Fibroblast of lung (primary cell): ENCODE data around the gene AQP2. TPM values are rescaled to one million over a fixed set of nuclear protein-coding genes. Genes with fewer than 3 reads are reported as not detected.
A peak's percentile ranks its signal among the peaks of the same experiment; 100 is the strongest.

Source experiments
- DNase-seq, 2 donors: peaks; one replicate each; pipeline versions ENCODE4 v3.0.0 to v3.0.0-alpha.2; 2010; ENCODE audit warnings: low read depth in 2 of 2
- H2AFZ ChIP-seq: 2 replicates; pipeline ENCODE4 v1.5.1; 2012; ENCODE audit warnings: low read length, control low read depth, inconsistent platforms
- H3K27ac ChIP-seq: 2 replicates; pipeline ENCODE4 v1.5.1; 2011; ENCODE audit warnings: low read length, control low read depth; ENCODE audit not compliant: insufficient read depth
- H3K27me3 ChIP-seq: 2 replicates; pipeline ENCODE4 v1.5.1; 2011; ENCODE audit warnings: mild to moderate bottlenecking, low read length; ENCODE audit not compliant: control insufficient read depth, insufficient read depth
- H3K36me3 ChIP-seq: 2 replicates; pipeline ENCODE4 v1.5.1; 2011; ENCODE audit warnings: low read length; ENCODE audit not compliant: control insufficient read depth, insufficient read depth
- H3K4me1 ChIP-seq: 2 replicates; pipeline ENCODE4 v1.5.1; 2011; ENCODE audit warnings: low read length; ENCODE audit not compliant: control insufficient read depth, insufficient read depth; ENCODE audit errors: extremely low read depth
- H3K4me2 ChIP-seq: 2 replicates; pipeline ENCODE4 v1.5.1; 2011; ENCODE audit warnings: low read length, control low read depth; ENCODE audit not compliant: insufficient read depth; ENCODE audit errors: extremely low read depth
- H3K4me3 ChIP-seq, 4 experiments: fragments of 200-600 bp in 1 of 4; sonication (generic) in 1 of 4; replicated peaks in 1 of 4; 2 replicates each; pipeline ENCODE4 v1.5.1; 2011 to 2016; ENCODE audit warnings: low read length in 4 of 4, low read depth in 3 of 4, mild to moderate bottlenecking in 3 of 4, control low read depth in 2 of 4, inconsistent platforms in 1 of 4, mixed read lengths in 1 of 4; ENCODE audit not compliant: insufficient read depth in 1 of 4; ENCODE audit errors: control extremely low read depth in 1 of 4
- H3K79me2 ChIP-seq: 2 replicates; pipeline ENCODE4 v1.5.1; 2012; ENCODE audit warnings: mild to moderate bottlenecking, low read length, inconsistent platforms; ENCODE audit not compliant: control insufficient read depth, insufficient read depth
- H3K9ac ChIP-seq: 2 replicates; pipeline ENCODE4 v1.5.1; 2011; ENCODE audit warnings: mild to moderate bottlenecking, low read length, control low read depth; ENCODE audit not compliant: insufficient read depth
- H3K9me3 ChIP-seq: 2 replicates; pipeline ENCODE4 v1.5.1; 2012; ENCODE audit warnings: low read depth, low read length; ENCODE audit not compliant: control insufficient read depth, insufficient read depth
- H4K20me1 ChIP-seq: 2 replicates; pipeline ENCODE4 v1.5.1; 2011; ENCODE audit warnings: low read length; ENCODE audit not compliant: control insufficient read depth, insufficient read depth; ENCODE audit errors: extremely low read depth
- EZH2 ChIP-seq: IDR thresholded peaks from 2 replicates; pipeline ENCODE4 v1.5.1; 2012; ENCODE audit warnings: low read length, control low read depth, mild to moderate bottlenecking; ENCODE audit errors: missing control alignments
- polyA plus RNA-seq, 2 donors: library from polyadenylated mRNA; depleted of rRNA in 1 of 2; stranded (reverse) in 1 of 2; unstranded in 1 of 2; fragments of >200 nt; gene quantifications; 2 replicates each; pipeline ENCODE4 v1.2.1, GENCODE V29; 2011 to 2012; ENCODE audit warnings: missing spikeins in 1 of 2
- total RNA-seq: library from RNA; depleted of rRNA; stranded (reverse); fragments of >200 nt; gene quantifications from 2 replicates; pipeline ENCODE4 v1.2.1, GENCODE V29; 2014
- TF ChIP-seq, protein P1 (sequence below), 2 donors: IDR thresholded peaks in 1 of 2; conservative IDR thresholded peaks in 1 of 2; 1 replicate in 1 of 2; 2 replicates in 1 of 2; pipeline ENCODE4 v1.5.1; 2011 to 2012; ENCODE audit warnings: low read length in 2 of 2, control low read depth in 1 of 2, inconsistent platforms in 1 of 2, low read depth in 1 of 2, mild to moderate bottlenecking in 1 of 2

Gene AQP2
- total and polyA plus RNA-seq, 2 donors (not counting 1 experiment from before 2014, with no cell fraction given), result not detected

GRCh38 chr12:49972641-49973360 is 22.3 kb downstream of the AQP2 start, which contains the start of gene AQP6:
AQP6 (plus strand) TSS chr12:49972947; CDS start chr12:49973174, 227 bp downstream.
- Histone ChIP-seq H3K36me3 (no peaks in the 10 kb centered on the region), H3K4me3 (no peak within 1 kb of the TSS), H3K9me3 (no peaks in the 10 kb centered on the region), H3K79me2 (no peaks in the 10 kb centered on the region), H2AFZ (no peak within 1 kb of the TSS), H3K27ac (no peak within 1 kb of the TSS), H3K27me3 (peaks cover 33% of the 10 kb centered on the region), H3K9ac (no peak within 1 kb of the TSS), H4K20me1 (no peaks in the 10 kb centered on the region), H3K4me2 (no peak within 1 kb of the TSS), H3K4me1 (no peaks in the 10 kb centered on the region)
- TF ChIP-seq, protein P1, sequence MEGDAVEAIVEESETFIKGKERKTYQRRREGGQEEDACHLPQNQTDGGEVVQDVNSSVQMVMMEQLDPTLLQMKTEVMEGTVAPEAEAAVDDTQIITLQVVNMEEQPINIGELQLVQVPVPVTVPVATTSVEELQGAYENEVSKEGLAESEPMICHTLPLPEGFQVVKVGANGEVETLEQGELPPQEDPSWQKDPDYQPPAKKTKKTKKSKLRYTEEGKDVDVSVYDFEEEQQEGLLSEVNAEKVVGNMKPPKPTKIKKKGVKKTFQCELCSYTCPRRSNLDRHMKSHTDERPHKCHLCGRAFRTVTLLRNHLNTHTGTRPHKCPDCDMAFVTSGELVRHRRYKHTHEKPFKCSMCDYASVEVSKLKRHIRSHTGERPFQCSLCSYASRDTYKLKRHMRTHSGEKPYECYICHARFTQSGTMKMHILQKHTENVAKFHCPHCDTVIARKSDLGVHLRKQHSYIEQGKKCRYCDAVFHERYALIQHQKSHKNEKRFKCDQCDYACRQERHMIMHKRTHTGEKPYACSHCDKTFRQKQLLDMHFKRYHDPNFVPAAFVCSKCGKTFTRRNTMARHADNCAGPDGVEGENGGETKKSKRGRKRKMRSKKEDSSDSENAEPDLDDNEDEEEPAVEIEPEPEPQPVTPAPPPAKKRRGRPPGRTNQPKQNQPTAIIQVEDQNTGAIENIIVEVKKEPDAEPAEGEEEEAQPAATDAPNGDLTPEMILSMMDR (conservative IDR thresholded peaks at IDR 0.05 in 1 of 2, IDR thresholded peaks at IDR 0.05 in 1 of 2; ENCODE audit: low read depth in 1 of 2, low read length in 2 of 2), result no peak
- no peak for TF ChIP-seq EZH2
- no peak for DNase-seq

- Histone ChIP-seq H3K9me3 (no peaks in the 10 kb centered on the region), H3K36me3 (no peaks in the 10 kb centered on the region), H4K20me1 (no peaks in the 10 kb centered on the region), H3K4me2 (no peak overlapping the region), H3K27ac (no peak overlapping the region), H3K27me3 (peaks cover 27% of the 10 kb centered on the region), H3K4me3 (no peak overlapping the region), H3K9ac (no peak overlapping the region), H3K79me2 (no peaks in the 10 kb centered on the region), H3K4me1 (no peaks in the 10 kb centered on the region), H2AFZ (no peak overlapping the region)
- no peak for DNase-seq
- TF ChIP-seq EZH2, result no peak
- TF ChIP-seq, protein P1 (conservative IDR thresholded peaks at IDR 0.05 in 1 of 2, IDR thresholded peaks at IDR 0.05 in 1 of 2; ENCODE audit: low read depth in 1 of 2, low read length in 2 of 2), result no peak
Measured at GRCh38 chr12:49973361-49973830, 22.9 kb downstream of the AQP2 start.

- H3K9ac ChIP-seq, result no peak overlapping the region
- H3K27ac ChIP-seq, result no peak overlapping the region
- TF ChIP-seq, protein P1 (conservative IDR thresholded peaks at IDR 0.05 in 1 of 2, IDR thresholded peaks at IDR 0.05 in 1 of 2; ENCODE audit: low read depth in 1 of 2, low read length in 2 of 2), result peak; percentile 61 to 77
- TF ChIP-seq EZH2, result no peak
- no peaks in the 10 kb centered on the region for H4K20me1 ChIP-seq
- H3K4me2 ChIP-seq, result peak overlapping the region; percentile 56
- no peaks in the 10 kb centered on the region for H3K9me3 ChIP-seq
- no peaks in the 10 kb centered on the region for H3K79me2 ChIP-seq
- DNase-seq, result peak; percentile 51 to 78
- H3K27me3 ChIP-seq, result peaks cover 22% of the 10 kb centered on the region
- H3K4me1 ChIP-seq, result no peaks in the 10 kb centered on the region
- H3K4me3 ChIP-seq, result no peak overlapping the region
- no peaks in the 10 kb centered on the region for H3K36me3 ChIP-seq
- H2AFZ ChIP-seq, result no peak overlapping the region
Measured at GRCh38 chr12:49974231-49974675, 23.7 kb downstream of the AQP2 start.
